ENCODE data around the gene ZNF678. TPM values are rescaled to one million over a fixed set of nuclear protein-coding genes. Genes with fewer than 3 reads are reported as not detected.

Gene ZNF678
- total RNA-seq, 1 experiment from 2014 or later, result 7.0 TPM

GRCh38 chr1:227622739-227623475, 59.6 kb downstream of the ZNF678 start:
- Mint-ChIP-seq H3K9me3 (ENCODE audit: low read depth, unreplicated experiment) (peaks cover 25% of the 10 kb centered on the region), H3K27me3 (ENCODE audit: unreplicated experiment) (no peaks in the 10 kb centered on the region), H3K4me1 (ENCODE audit: low read depth, unreplicated experiment) (no peaks in the 10 kb centered on the region), H3K36me3 (ENCODE audit: insufficient read depth, unreplicated experiment) (no peaks in the 10 kb centered on the region), H3K4me3 (ENCODE audit: low read depth, unreplicated experiment) (no peak overlapping the region), H3K27ac (ENCODE audit: unreplicated experiment) (no peak overlapping the region)
- CTCF ChIA-PET, result no interaction called here
- no peak for TF ChIP-seq CTCF (IDR thresholded peaks at IDR 0.05; ENCODE audit: unreplicated experiment)
- DNase-seq, result no peak
- intact Hi-C loops (cut with micrococcal nuclease; ENCODE audit: unreplicated experiment), result no loop called here
- no TSS peak for BruUV-seq (replicated peaks)

- Mint-ChIP-seq H3K9me3 (ENCODE audit: low read depth, unreplicated experiment) (peaks cover 29% of the 10 kb centered on the region), H3K4me3 (ENCODE audit: low read depth, unreplicated experiment) (no peak overlapping the region), H3K27me3 (ENCODE audit: unreplicated experiment) (no peaks in the 10 kb centered on the region), H3K36me3 (ENCODE audit: insufficient read depth, unreplicated experiment) (no peaks in the 10 kb centered on the region), H3K27ac (ENCODE audit: unreplicated experiment) (no peak overlapping the region), H3K4me1 (ENCODE audit: low read depth, unreplicated experiment) (no peaks in the 10 kb centered on the region)
- DNase-seq, result no peak
- CTCF ChIA-PET, result no interaction called here
- no TSS peak for BruUV-seq (replicated peaks)
- intact Hi-C loops (cut with micrococcal nuclease; ENCODE audit: unreplicated experiment), result no loop called here
- no peak for TF ChIP-seq CTCF (IDR thresholded peaks at IDR 0.05; ENCODE audit: unreplicated experiment)
Measured at GRCh38 chr1:227632325-227632724, 69.0 kb downstream of the ZNF678 start.

GRCh38 chr1:227635596-227635995, 72.2 kb downstream of the ZNF678 start:
- Mint-ChIP-seq H3K9me3 (ENCODE audit: low read depth, unreplicated experiment) (peaks cover 19% of the 10 kb centered on the region), H3K4me3 (ENCODE audit: low read depth, unreplicated experiment) (no peak overlapping the region), H3K27me3 (ENCODE audit: unreplicated experiment) (no peaks in the 10 kb centered on the region), H3K27ac (ENCODE audit: unreplicated experiment) (no peak overlapping the region), H3K36me3 (ENCODE audit: insufficient read depth, unreplicated experiment) (no peaks in the 10 kb centered on the region), H3K4me1 (ENCODE audit: low read depth, unreplicated experiment) (no peaks in the 10 kb centered on the region)
- CTCF ChIA-PET, result no interaction called here
- BruUV-seq (replicated peaks), result no TSS peak
- no peak for DNase-seq
- no peak for TF ChIP-seq CTCF (IDR thresholded peaks at IDR 0.05; ENCODE audit: unreplicated experiment)
- intact Hi-C loops (cut with micrococcal nuclease; ENCODE audit: unreplicated experiment), result no loop called here

- Mint-ChIP-seq H3K9me3 (ENCODE audit: low read depth, unreplicated experiment) (peaks cover 17% of the 10 kb centered on the region), H3K36me3 (ENCODE audit: insufficient read depth, unreplicated experiment) (no peaks in the 10 kb centered on the region), H3K27ac (ENCODE audit: unreplicated experiment) (no peak overlapping the region), H3K4me1 (ENCODE audit: low read depth, unreplicated experiment) (no peaks in the 10 kb centered on the region), H3K4me3 (ENCODE audit: low read depth, unreplicated experiment) (no peak overlapping the region), H3K27me3 (ENCODE audit: unreplicated experiment) (no peaks in the 10 kb centered on the region)
- intact Hi-C loops (cut with micrococcal nuclease; ENCODE audit: unreplicated experiment), result no loop called here
- CTCF ChIA-PET, result interaction anchor here (0.7 kb wide), 1 partner anchor 148 kb away, joined by 3 read pairs; no protein-coding TSS in a partner anchor
- no TSS peak for BruUV-seq (replicated peaks)
- no peak for TF ChIP-seq CTCF (IDR thresholded peaks at IDR 0.05; ENCODE audit: unreplicated experiment)
- no peak for DNase-seq
Measured at GRCh38 chr1:227654431-227654830, 91.1 kb downstream of the ZNF678 start.
